22Rv1 (cell line): ENCODE results near the gene ARPC2.

ENCODE experiments used
- CTCF ChIP-seq: fragments of 450-650 bp; IDR thresholded peaks from 2 replicates; pipeline ENCODE4 v1.5.1; 2017; ENCODE audit warnings: mild to moderate bottlenecking
- ZFX ChIP-seq: fragments of 450-650 bp; IDR thresholded peaks from 2 replicates; pipeline ENCODE4 v1.6.1; 2017; ENCODE audit warnings: antibody characterized with exemption, borderline replicate concordance

GRCh38 chr2:218273908-218274249 is 56.9 kb downstream of the ARPC2 start:
- no peak for TF ChIP-seq CTCF
- no peak for TF ChIP-seq ZFX
